ENCODE results near the gene USP38. TPM values are rescaled to one million over a fixed set of nuclear protein-coding genes. Genes with fewer than 3 reads are reported as not detected.
A peak's percentile ranks its signal among the peaks of the same experiment; 100 is the strongest.

USP38 gene
- total and polyA plus RNA-seq, 8 donors: 19.4 to 28.5 (median 21.8) TPM

GRCh38 chr4:143189528-143189927, 4.8 kb downstream of the USP38 start:
- DNase-seq: no peak

GRCh38 chr4:143195581-143195980, 10.9 kb downstream of the USP38 start:
- Histone ChIP-seq H3K4me1 (peaks cover 0 to 9% of the 10 kb centered on the region in 2 donors), H3K27me3 (no peaks in the 10 kb centered on the region), H3K27ac (no peak overlapping the region), H3K36me3 (peaks cover 0 to 99% of the 10 kb centered on the region in 2 donors), H3K4me3 (no peak overlapping the region), H3K9me3 (no peaks in the 10 kb centered on the region)
- intact Hi-C loops (cut with DNase I): no loop called here
- no peak for TF ChIP-seq CTCF (IDR thresholded peaks at IDR 0.05)
- no peak for DNase-seq
- ATAC-seq: no peak

More at GRCh38 chr4:143189528-143189927, 4.8 kb downstream of the USP38 start:
- intact Hi-C loops (cut with DNase I): no loop called here
- Histone ChIP-seq H3K27ac (no peak overlapping the region), H3K4me1 (peaks cover 9 to 46% of the 10 kb centered on the region in 2 donors), H3K4me3 (peak overlapping the region in 1 of 2 donors; percentile 90), H3K36me3 (peaks cover 0 to 50% of the 10 kb centered on the region in 2 donors), H3K27me3 (no peaks in the 10 kb centered on the region), H3K9me3 (no peaks in the 10 kb centered on the region)
- no peak for ATAC-seq
- TF ChIP-seq CTCF (IDR thresholded peaks at IDR 0.05): no peak

GRCh38 chr4:143196323-143196722, 11.6 kb downstream of the USP38 start:
- intact Hi-C loops (cut with DNase I): no loop called here
- Histone ChIP-seq H3K9me3 (no peaks in the 10 kb centered on the region), H3K4me1 (peaks cover 0 to 2% of the 10 kb centered on the region in 2 donors), H3K36me3 (peaks cover 0 to 99% of the 10 kb centered on the region in 2 donors), H3K27ac (no peak overlapping the region), H3K4me3 (no peak overlapping the region), H3K27me3 (no peaks in the 10 kb centered on the region)
- no peak for TF ChIP-seq CTCF (IDR thresholded peaks at IDR 0.05)
- DNase-seq: no peak
- ATAC-seq: no peak

GRCh38 chr4:143199503-143199902, 14.8 kb downstream of the USP38 start:
- no peak for DNase-seq
- H3K9me3 ChIP-seq: no peaks in the 10 kb centered on the region
- intact Hi-C loops (cut with DNase I): no loop called here
- no peaks in the 10 kb centered on the region for H3K4me1 ChIP-seq
- no peaks in the 10 kb centered on the region for H3K27me3 ChIP-seq
- H3K36me3 ChIP-seq: peaks cover 0 to 86% of the 10 kb centered on the region in 2 donors
- H3K4me3 ChIP-seq: no peak overlapping the region
- no peak for TF ChIP-seq CTCF (IDR thresholded peaks at IDR 0.05)
- H3K27ac ChIP-seq: no peak overlapping the region
- ATAC-seq: no peak

GRCh38 chr4:143202824-143203223, 18.1 kb downstream of the USP38 start:
- Histone ChIP-seq H3K9me3 (no peaks in the 10 kb centered on the region), H3K4me3 (no peak overlapping the region), H3K27me3 (no peaks in the 10 kb centered on the region), H3K4me1 (no peaks in the 10 kb centered on the region), H3K27ac (no peak overlapping the region), H3K36me3 (peaks cover 0 to 86% of the 10 kb centered on the region in 2 donors)
- intact Hi-C loops (cut with DNase I): loop anchor here in 1 of 2 donors (5.0 kb wide), 1 partner anchor 279 kb away; no protein-coding TSS in a partner anchor
- ATAC-seq (no peak), DNase-seq (peak in 1 of 4 donors; percentile 13)
- TF ChIP-seq CTCF (IDR thresholded peaks at IDR 0.05): peak in 1 of 2 donors; percentile 30
